WTC11 (cell line): ENCODE data around the gene C14orf93. TPM values are rescaled to one million over a fixed set of nuclear protein-coding genes. Genes with fewer than 3 reads are reported as not detected.

ENCODE experiments used
- ATAC-seq: fragments of 200-7000 bp; cut with Tn5 transposase; 2 replicates; pipeline ENCODE4 v1.10.0; 2021; ENCODE audit warnings: mild to moderate bottlenecking, moderate library complexity
- CTCF ChIA-PET: fragments of 300-600 bp; sonication (Branson Sonifier 250); formaldehyde crosslinking; loops from one replicate; lab custom pipeline; 2021; ENCODE audit warnings: antibody characterized with exemption; lab: Charles Lee
- POLR2A ChIA-PET: fragments of 350-600 bp; sonication (Branson Sonifier 250); formaldehyde crosslinking; loops from one replicate; lab custom pipeline; 2021; ENCODE audit warnings: antibody characterized with exemption; lab: Charles Lee
- DNase-seq: peaks from one replicate; pipeline ENCODE4 v3.0.0; 2021; ENCODE audit warnings: low spot score
- H3K27ac Mint-ChIP-seq: 2 replicates; pipeline ENCODE4 v1.8.0; 2021; ENCODE audit warnings: mixed read lengths
- H3K27me3 Mint-ChIP-seq: 2 replicates; pipeline ENCODE4 v1.8.0; 2021; ENCODE audit warnings: low read depth, mild to moderate bottlenecking, moderate library complexity, mixed read lengths
- H3K36me3 Mint-ChIP-seq: 2 replicates; pipeline ENCODE4 v1.8.0; 2021; ENCODE audit warnings: mixed read lengths
- H3K4me1 Mint-ChIP-seq: 2 replicates; pipeline ENCODE4 v1.8.0; 2022; ENCODE audit warnings: mixed read lengths
- H3K4me3 Mint-ChIP-seq: 2 replicates; pipeline ENCODE4 v1.8.0; 2021; ENCODE audit warnings: mild to moderate bottlenecking, moderate library complexity, mixed read lengths
- H3K9me3 Mint-ChIP-seq: 2 replicates; pipeline ENCODE4 v1.8.0; 2021; ENCODE audit warnings: mixed read lengths
- CTCF ChIP-seq: fragments of 200-600 bp; IDR thresholded peaks from 2 replicates; pipeline ENCODE4 v1.8.0; 2022; ENCODE audit warnings: antibody characterized with exemption
- E2F5 ChIP-seq: sonication (generic); formaldehyde crosslinking; IDR thresholded peaks from 2 replicates; pipeline ENCODE4 v1.8.1; 2022; ENCODE audit warnings: mild to moderate bottlenecking, moderate library complexity, missing genetic modification reagents
- GABPB1 ChIP-seq: sonication (generic); formaldehyde crosslinking; IDR thresholded peaks from 2 replicates; pipeline ENCODE4 v1.8.1; 2023; ENCODE audit warnings: mild to moderate bottlenecking, missing genetic modification reagents
- MYBL2 ChIP-seq: sonication (generic); formaldehyde crosslinking; IDR thresholded peaks from 2 replicates; pipeline ENCODE4 v1.8.1; 2023; ENCODE audit warnings: mild to moderate bottlenecking, moderate library complexity, missing genetic modification reagents
- NR2C2 ChIP-seq: sonication (generic); formaldehyde crosslinking; IDR thresholded peaks from 2 replicates; pipeline ENCODE4 v1.8.0; 2022; ENCODE audit warnings: mild to moderate bottlenecking, missing genetic modification reagents
- ZNF263 ChIP-seq: sonication (generic); formaldehyde crosslinking; IDR thresholded peaks from 2 replicates; pipeline ENCODE4 v1.8.1; 2022; ENCODE audit warnings: low read depth, mild to moderate bottlenecking, moderate library complexity, missing genetic modification reagents
- ZNF396 ChIP-seq: fragments of 250-450 bp; sonication (Bioruptor Pico); IDR thresholded peaks from 2 replicates; pipeline ENCODE4 v1.8.0; 2021; ENCODE audit warnings: mild to moderate bottlenecking, moderate library complexity, borderline replicate concordance
- ZNF671 ChIP-seq: fragments of 250-450 bp; sonication (Bioruptor Pico); IDR thresholded peaks from 2 replicates; pipeline ENCODE4 v1.8.0; 2021; ENCODE audit warnings: mild to moderate bottlenecking
- total RNA-seq: library from RNA; stranded (reverse); gene quantifications from 3 replicates; pipeline ENCODE4 v1.2.3, GENCODE V29; 2021
- TF ChIP-seq, protein P1 (sequence below): sonication (generic); formaldehyde crosslinking; IDR thresholded peaks from 2 replicates; pipeline ENCODE4 v1.8.1; 2023; ENCODE audit warnings: mild to moderate bottlenecking, missing genetic modification reagents, borderline replicate concordance
- TF ChIP-seq, protein P2 (sequence below): fragments of 250-450 bp; sonication (Bioruptor Pico); IDR thresholded peaks from 2 replicates; pipeline ENCODE4 v1.9.0; 2021; ENCODE audit warnings: moderate library complexity, mild to moderate bottlenecking, inconsistent platforms, borderline replicate concordance
- TF ChIP-seq, protein P3 (sequence below): sonication (generic); formaldehyde crosslinking; IDR thresholded peaks from 2 replicates; pipeline ENCODE4 v1.8.1; 2022; ENCODE audit warnings: low read depth, mild to moderate bottlenecking, moderate library complexity, missing genetic modification reagents, borderline replicate concordance

The C14orf93 gene
- total RNA-seq, 1 experiment from 2014 or later: 8.1 TPM

DNA sequence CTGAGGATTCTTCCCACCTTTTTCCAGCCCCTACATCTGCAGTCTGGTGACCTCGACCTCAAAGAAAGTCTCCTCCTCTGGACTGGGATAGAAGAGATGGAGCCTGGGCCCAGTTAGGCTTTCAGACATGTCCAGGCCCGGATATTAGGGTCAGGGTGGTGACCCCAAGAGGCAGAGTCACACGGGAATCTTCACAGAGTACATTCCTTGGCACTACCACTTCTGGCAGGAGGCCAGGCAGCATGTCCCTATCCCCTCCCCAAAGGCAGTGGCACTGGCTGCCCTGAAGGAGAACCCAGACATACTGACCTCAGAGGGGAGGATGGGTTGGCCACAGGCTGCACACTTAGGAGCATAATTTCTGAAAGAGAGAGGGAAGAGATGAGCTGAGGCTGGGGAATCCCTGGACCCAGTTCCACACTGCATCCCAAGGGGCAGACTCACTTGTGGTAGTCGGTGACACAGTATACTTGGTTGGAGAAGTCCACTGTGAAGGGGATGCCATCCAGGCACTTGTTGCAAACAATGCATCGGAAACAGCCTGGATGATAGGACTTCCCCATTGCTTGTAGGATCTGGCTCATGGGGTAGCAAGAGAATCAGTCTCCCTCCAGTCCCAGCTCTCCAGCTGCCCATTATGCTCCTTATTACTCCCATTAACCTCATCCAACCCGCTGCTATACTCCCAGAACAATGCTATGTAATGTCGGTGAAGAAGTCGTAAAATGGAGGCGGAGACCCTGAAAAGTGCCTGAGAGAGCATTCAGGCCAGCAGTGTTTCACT lies 35.2 kb downstream of the C14orf93 start (continued):
- TF ChIP-seq, protein P1, sequence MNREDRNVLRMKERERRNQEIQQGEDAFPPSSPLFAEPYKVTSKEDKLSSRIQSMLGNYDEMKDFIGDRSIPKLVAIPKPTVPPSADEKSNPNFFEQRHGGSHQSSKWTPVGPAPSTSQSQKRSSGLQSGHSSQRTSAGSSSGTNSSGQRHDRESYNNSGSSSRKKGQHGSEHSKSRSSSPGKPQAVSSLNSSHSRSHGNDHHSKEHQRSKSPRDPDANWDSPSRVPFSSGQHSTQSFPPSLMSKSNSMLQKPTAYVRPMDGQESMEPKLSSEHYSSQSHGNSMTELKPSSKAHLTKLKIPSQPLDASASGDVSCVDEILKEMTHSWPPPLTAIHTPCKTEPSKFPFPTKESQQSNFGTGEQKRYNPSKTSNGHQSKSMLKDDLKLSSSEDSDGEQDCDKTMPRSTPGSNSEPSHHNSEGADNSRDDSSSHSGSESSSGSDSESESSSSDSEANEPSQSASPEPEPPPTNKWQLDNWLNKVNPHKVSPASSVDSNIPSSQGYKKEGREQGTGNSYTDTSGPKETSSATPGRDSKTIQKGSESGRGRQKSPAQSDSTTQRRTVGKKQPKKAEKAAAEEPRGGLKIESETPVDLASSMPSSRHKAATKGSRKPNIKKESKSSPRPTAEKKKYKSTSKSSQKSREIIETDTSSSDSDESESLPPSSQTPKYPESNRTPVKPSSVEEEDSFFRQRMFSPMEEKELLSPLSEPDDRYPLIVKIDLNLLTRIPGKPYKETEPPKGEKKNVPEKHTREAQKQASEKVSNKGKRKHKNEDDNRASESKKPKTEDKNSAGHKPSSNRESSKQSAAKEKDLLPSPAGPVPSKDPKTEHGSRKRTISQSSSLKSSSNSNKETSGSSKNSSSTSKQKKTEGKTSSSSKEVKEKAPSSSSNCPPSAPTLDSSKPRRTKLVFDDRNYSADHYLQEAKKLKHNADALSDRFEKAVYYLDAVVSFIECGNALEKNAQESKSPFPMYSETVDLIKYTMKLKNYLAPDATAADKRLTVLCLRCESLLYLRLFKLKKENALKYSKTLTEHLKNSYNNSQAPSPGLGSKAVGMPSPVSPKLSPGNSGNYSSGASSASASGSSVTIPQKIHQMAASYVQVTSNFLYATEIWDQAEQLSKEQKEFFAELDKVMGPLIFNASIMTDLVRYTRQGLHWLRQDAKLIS (CRISPR knock-in tag): no peak
- TF ChIP-seq ZNF396 (CRISPR knock-in tag) (no peak), ZNF671 (CRISPR knock-in tag) (no peak), NR2C2 (CRISPR knock-in tag) (no peak), MYBL2 (CRISPR knock-in tag) (no peak), E2F5 (CRISPR knock-in tag) (no peak)
- TF ChIP-seq, protein P2, sequence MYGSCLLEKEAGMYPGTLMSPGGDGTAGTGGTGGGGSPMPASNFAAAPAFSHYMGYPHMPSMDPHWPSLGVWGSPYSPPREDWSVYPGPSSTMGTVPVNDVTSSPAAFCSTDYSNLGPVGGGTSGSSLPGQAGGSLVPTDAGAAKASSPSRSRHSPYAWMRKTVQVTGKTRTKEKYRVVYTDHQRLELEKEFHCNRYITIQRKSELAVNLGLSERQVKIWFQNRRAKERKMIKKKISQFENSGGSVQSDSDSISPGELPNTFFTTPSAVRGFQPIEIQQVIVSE (CRISPR knock-in tag): no peak

GRCh38 chr14:22973217-22974032 lies 36.5 kb downstream of the C14orf93 start:
- peak overlapping the region; percentile 17 for H3K27ac Mint-ChIP-seq
- POLR2A ChIA-PET: interaction anchor here (0.5 to 2.2 kb wide), 6 partner anchors 9 to 974 kb away, joined by 3 to 11 read pairs (median 3); partner anchors contain the start of genes AJUBA and HAUS4
- peaks cover 27% of the 10 kb centered on the region for H3K4me1 Mint-ChIP-seq
- ATAC-seq (peak; percentile 16), DNase-seq (peak; percentile 50)
- H3K36me3 Mint-ChIP-seq: peaks cover 64% of the 10 kb centered on the region
- H3K27me3 Mint-ChIP-seq: no peaks in the 10 kb centered on the region
- CTCF ChIA-PET: interaction anchor here (0.6 to 4.1 kb wide), 20 partner anchors 9 to 122 kb away, joined by 3 to 51 read pairs (median 6); partner anchors contain the start of genes ACIN1, AJUBA, C14orf119 and CDH24
- TF ChIP-seq CTCF (peak; percentile 51), GABPB1 (peak; percentile 32; the same call in 1 of the 2 replicates), ZNF263 (CRISPR knock-in tag) (no peak)
- TF ChIP-seq, protein P3, sequence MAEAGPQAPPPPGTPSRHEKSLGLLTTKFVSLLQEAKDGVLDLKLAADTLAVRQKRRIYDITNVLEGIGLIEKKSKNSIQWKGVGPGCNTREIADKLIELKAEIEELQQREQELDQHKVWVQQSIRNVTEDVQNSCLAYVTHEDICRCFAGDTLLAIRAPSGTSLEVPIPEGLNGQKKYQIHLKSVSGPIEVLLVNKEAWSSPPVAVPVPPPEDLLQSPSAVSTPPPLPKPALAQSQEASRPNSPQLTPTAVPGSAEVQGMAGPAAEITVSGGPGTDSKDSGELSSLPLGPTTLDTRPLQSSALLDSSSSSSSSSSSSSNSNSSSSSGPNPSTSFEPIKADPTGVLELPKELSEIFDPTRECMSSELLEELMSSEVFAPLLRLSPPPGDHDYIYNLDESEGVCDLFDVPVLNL (CRISPR knock-in tag): no peak
- H3K9me3 Mint-ChIP-seq: no peaks in the 10 kb centered on the region
- no peak overlapping the region for H3K4me3 Mint-ChIP-seq
